ENCODE data around the gene SCP2.

SCP2 gene

GRCh38 chr1:53022179-53022578 lies 95.1 kb downstream of the SCP2 start:
- TF ChIP-seq GATA1 (IDR thresholded peaks at IDR 0.05; ENCODE audit: low read depth, low read length) (no peak), POLR2A (IDR thresholded peaks at IDR 0.05; ENCODE audit: low read length) (no peak)
- no peak for DNase-seq

DNA sequence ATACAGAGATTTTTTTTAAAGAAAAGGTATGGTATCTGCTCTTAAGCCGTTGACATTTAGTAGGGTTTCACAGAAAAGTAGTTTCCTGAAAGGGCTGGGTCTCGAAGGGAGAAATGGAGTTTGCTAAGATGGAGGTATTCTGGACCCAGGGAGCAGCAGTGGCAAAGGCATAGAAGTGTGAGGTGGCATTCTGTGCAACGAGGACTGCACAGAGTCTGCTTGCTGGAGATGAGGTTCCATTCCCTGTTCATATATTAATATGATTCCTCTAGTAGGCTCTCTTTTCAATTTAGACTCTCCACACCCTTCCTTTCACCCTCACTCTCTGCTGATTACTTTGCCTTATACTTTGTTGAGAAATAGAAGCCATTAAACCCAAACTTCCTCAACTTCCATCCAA lies 96.5 kb downstream of the SCP2 start:
- TF ChIP-seq POLR2A (IDR thresholded peaks at IDR 0.05; ENCODE audit: low read length) (no peak), GATA1 (IDR thresholded peaks at IDR 0.05; ENCODE audit: low read depth, low read length) (no peak)
- DNase-seq, result no peak

- TF ChIP-seq GATA1 (IDR thresholded peaks at IDR 0.05; ENCODE audit: low read depth, low read length) (no peak), POLR2A (IDR thresholded peaks at IDR 0.05; ENCODE audit: low read length) (no peak)
Measured at GRCh38 chr1:53024117-53024516, 97.0 kb downstream of the SCP2 start.

DNA sequence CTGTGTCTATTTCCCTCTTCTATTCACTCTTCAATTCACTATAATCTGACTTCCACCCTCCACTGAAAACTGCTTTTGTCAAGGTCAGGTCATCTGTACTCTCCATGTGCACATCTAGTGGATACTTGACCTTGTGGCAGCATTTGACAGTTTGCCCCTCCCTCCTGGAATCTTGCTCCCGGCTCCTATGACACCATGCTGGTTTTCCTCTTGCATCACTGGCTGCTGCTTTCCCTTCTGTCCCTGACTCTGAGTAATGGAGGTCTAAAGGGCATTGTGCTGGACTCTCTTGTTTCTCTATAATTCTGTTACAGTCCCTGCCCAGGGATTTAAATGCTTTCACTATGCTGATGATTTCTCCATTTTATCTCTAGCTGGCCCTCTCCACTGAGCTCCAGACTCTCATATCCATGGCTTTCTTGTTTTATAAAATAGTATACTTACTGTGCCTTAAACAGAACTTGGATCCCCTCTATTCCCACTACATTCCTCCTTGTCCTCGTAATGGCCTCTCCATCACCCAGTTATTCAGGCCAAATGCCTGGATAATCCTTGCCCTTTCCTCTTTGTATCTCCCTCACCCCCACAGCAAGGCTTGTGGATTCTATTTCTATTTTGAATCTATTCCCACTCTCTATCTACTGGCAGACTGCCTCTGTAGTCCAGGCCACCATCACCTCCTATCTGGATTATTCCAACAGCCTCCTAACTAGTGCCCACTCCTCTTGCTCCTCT lies 98.1 kb downstream of the SCP2 start:
- TF ChIP-seq GATA1 (IDR thresholded peaks at IDR 0.05; ENCODE audit: low read depth, low read length) (no peak), POLR2A (IDR thresholded peaks at IDR 0.05; ENCODE audit: low read length) (no peak)

More at GRCh38 chr1:53024117-53024516, 97.0 kb downstream of the SCP2 start:
- no peak for DNase-seq

GRCh38 chr1:53025769-53026112 lies 98.7 kb downstream of the SCP2 start:
- no peak for DNase-seq
- TF ChIP-seq POLR2A (IDR thresholded peaks at IDR 0.05; ENCODE audit: low read length) (no peak), GATA1 (IDR thresholded peaks at IDR 0.05; ENCODE audit: low read depth, low read length) (no peak)

More for the DNA sequence above, 98.1 kb downstream of the SCP2 start:
- DNase-seq, result no peak

DNA sequence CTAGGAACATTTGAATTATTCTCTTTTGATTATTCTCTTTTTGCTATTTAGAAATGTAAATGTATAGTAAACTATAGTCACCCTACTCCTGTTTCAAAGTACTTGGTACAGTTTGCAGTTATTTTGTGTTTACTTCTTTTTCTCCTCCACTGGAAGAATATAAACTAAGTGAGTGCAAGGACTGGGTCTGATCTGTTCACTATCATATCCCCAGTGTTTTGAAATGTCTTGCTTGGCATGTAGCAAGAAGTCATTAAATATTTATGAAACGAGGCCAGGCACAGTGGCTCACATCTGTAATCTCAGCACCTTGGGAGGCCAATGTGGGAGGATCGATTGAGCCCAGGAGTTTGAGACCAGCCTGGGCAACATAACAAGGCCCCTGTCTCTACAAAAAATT lies 99.2 kb downstream of the SCP2 start:
- TF ChIP-seq GATA1 (IDR thresholded peaks at IDR 0.05; ENCODE audit: low read depth, low read length) (no peak), POLR2A (IDR thresholded peaks at IDR 0.05; ENCODE audit: low read length) (no peak)
- no peak for DNase-seq

- DNase-seq, result no peak
- no peak for TF ChIP-seq GATA1 (IDR thresholded peaks at IDR 0.05; ENCODE audit: low read depth, low read length)
- no peak for TF ChIP-seq POLR2A (IDR thresholded peaks at IDR 0.05; ENCODE audit: low read length)
Measured at GRCh38 chr1:53031732-53032131, 104.7 kb downstream of the SCP2 start.

- TF ChIP-seq GATA1 (IDR thresholded peaks at IDR 0.05; ENCODE audit: low read depth, low read length) (no peak), POLR2A (IDR thresholded peaks at IDR 0.05; ENCODE audit: low read length) (no peak)
- no peak for DNase-seq
Measured at GRCh38 chr1:53037159-53037558, 110.1 kb downstream of the SCP2 start.

DNA sequence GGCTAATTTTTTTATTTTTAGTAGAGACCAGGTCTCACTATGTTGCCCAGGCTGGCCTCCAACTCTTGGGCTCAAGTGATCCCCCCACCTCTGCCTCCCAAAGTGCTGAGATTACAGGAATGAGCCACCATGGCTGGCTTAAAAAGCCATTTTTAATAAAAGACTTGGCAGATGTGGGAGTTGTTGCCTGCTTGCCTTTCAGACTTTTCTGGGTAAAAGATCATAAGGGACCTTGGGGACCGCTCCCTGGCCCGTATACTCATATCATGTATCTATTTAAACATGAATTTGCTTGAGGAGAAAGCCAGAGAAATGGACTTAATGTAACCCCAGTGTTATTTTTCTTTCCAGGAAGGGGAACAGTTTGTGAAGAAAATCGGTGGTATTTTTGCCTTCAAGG lies 111.5 kb downstream of the SCP2 start:
- DNase-seq, result no peak
- TF ChIP-seq GATA1 (IDR thresholded peaks at IDR 0.05; ENCODE audit: low read depth, low read length) (no peak), POLR2A (IDR thresholded peaks at IDR 0.05; ENCODE audit: low read length) (no peak)

DNA sequence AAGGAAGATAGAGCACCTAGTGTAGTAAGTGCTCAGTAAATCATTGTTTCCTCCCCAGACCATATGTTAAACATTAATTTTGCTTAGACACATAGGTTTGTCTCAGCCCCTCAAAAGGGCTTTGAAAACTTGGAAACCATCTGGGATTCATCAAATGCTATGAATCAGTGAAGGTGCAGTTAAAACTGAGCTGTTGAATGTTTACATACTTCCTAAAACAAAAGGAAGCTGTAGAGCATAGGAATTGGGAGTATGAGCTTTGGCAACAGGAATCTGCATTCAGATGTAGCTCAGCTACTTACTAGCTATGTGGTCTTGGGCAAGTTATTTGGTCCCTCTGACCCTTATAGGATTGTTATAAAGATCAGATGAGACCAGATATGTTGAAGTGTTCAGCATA lies 116.2 kb downstream of the SCP2 start:
- DNase-seq, result no peak
- TF ChIP-seq GATA1 (IDR thresholded peaks at IDR 0.05; ENCODE audit: low read depth, low read length) (no peak), POLR2A (IDR thresholded peaks at IDR 0.05; ENCODE audit: low read length) (no peak)

DNA sequence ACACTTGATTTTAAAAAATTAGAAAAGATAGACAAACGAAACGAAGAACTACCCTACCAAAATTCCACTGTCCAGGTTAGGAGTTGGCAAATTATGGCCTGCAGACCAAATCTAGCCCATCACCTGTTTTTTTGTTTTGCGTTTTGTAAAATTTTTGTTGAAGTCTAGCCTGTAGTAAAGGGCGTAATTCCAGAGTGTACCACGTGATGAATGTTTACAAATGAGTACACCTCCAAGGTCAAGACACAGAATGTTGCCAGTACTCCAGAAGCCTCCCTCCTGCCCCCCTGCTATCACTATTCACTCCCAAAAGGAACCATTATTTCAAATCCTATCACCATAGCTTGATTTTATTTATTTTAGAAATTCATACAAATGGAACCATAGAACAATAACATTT lies 117.8 kb downstream of the SCP2 start:
- no peak for DNase-seq
- TF ChIP-seq POLR2A (IDR thresholded peaks at IDR 0.05; ENCODE audit: low read length) (no peak), GATA1 (IDR thresholded peaks at IDR 0.05; ENCODE audit: low read depth, low read length) (no peak)

DNA sequence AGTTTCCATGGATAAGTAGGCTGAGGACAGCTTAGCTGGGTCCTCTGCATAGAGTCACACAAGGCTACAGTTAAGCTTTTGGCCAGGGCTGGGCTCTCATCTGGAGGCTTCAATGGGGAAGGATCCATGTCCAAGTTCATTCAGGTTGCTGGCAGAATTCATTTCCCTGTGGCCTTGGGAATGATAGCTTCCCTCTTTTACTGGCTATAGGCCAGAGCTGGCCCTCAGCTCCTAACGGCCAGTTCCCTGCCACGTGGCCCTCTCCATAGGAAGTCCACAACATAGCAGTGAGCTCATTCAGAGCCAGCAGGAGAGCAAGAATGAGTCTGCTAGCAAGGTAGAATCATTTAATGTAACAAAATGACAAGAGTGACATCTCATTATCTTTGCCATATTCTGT lies 119.9 kb downstream of the SCP2 start:
- no peak for TF ChIP-seq POLR2A (IDR thresholded peaks at IDR 0.05; ENCODE audit: low read length)
- no peak for TF ChIP-seq GATA1 (IDR thresholded peaks at IDR 0.05; ENCODE audit: low read depth, low read length)
- no peak for DNase-seq

GRCh38 chr1:53047737-53048736 lies 121.0 kb downstream of the SCP2 start:
- no peak for TF ChIP-seq GATA1 (IDR thresholded peaks at IDR 0.05; ENCODE audit: low read depth, low read length)
- TF ChIP-seq POLR2A (IDR thresholded peaks at IDR 0.05; ENCODE audit: low read length), result no peak
- DNase-seq, result no peak

GRCh38 chr1:53048960-53049573 lies 122.0 kb downstream of the SCP2 start:
- DNase-seq, result no peak
- TF ChIP-seq POLR2A (IDR thresholded peaks at IDR 0.05; ENCODE audit: low read length) (no peak), GATA1 (IDR thresholded peaks at IDR 0.05; ENCODE audit: low read depth, low read length) (no peak)
